Peyer's patch (tissue), 4 donors: ENCODE data around the gene PRPF6. TPM values are rescaled to one million over a fixed set of nuclear protein-coding genes. Genes with fewer than 3 reads are reported as not detected.

ENCODE experiments used
- DNase-seq, 3 donors: peaks; one replicate each; pipeline ENCODE4 v3.0.0-alpha.2; 2017 to 2019
- H3K27ac ChIP-seq, 4 donors: fragments of 200-600 bp; sonication (generic); one replicate each; pipeline ENCODE4 v1.5.1; 2016 to 2019
- H3K27me3 ChIP-seq, 2 donors: fragments of 200-600 bp; sonication (generic); one replicate each; pipeline ENCODE4 v1.5.1; 2019
- H3K36me3 ChIP-seq, 3 donors: fragments of 200-600 bp; sonication (generic); one replicate each; pipeline ENCODE4 v1.5.1; 2016 to 2019
- H3K4me1 ChIP-seq, 4 donors: fragments of 200-600 bp; sonication (generic); one replicate each; pipeline ENCODE4 v1.5.1; 2016 to 2019
- H3K4me3 ChIP-seq, 4 donors: fragments of 200-600 bp; sonication (generic); 1 replicate in 3 of 4; 2 replicates in 1 of 4; pipeline ENCODE4 v1.5.1; 2016 to 2019; ENCODE audit warnings: mild to moderate bottlenecking in 1 of 4
- H3K9me3 ChIP-seq, 4 donors: fragments of 200-600 bp; sonication (generic); one replicate each; pipeline ENCODE4 v1.5.1; 2016 to 2019; ENCODE audit warnings: mild to moderate bottlenecking in 1 of 4
- POLR2A ChIP-seq, 2 donors: fragments of 450-650 bp; IDR thresholded peaks; one replicate each; pipeline ENCODE4 v1.5.1; 2017; ENCODE audit warnings: antibody characterized with exemption in 2 of 2, mild to moderate bottlenecking in 2 of 2, moderate library complexity in 2 of 2
- total RNA-seq, 4 donors: library from RNA; depleted of rRNA; stranded (reverse); fragments of >200 nt; gene quantifications; one replicate each; pipeline ENCODE4 v1.1.0, GENCODE V29; 2016
- TF ChIP-seq, protein P1 (sequence below), 6 experiments: fragments of 450-650 bp in 4 of 6; fragments of 200-600 bp in 2 of 6; sonication (generic) in 1 of 6; IDR thresholded peaks; one replicate each; pipeline ENCODE4 v1.5.1; 2017 to 2019; ENCODE audit warnings: antibody characterized with exemption in 6 of 6, mild to moderate bottlenecking in 3 of 6, moderate library complexity in 1 of 6

The PRPF6 gene
- total RNA-seq, 4 donors from 2014 or later, result 49.6 to 95.7 (median 64.2) TPM

DNA sequence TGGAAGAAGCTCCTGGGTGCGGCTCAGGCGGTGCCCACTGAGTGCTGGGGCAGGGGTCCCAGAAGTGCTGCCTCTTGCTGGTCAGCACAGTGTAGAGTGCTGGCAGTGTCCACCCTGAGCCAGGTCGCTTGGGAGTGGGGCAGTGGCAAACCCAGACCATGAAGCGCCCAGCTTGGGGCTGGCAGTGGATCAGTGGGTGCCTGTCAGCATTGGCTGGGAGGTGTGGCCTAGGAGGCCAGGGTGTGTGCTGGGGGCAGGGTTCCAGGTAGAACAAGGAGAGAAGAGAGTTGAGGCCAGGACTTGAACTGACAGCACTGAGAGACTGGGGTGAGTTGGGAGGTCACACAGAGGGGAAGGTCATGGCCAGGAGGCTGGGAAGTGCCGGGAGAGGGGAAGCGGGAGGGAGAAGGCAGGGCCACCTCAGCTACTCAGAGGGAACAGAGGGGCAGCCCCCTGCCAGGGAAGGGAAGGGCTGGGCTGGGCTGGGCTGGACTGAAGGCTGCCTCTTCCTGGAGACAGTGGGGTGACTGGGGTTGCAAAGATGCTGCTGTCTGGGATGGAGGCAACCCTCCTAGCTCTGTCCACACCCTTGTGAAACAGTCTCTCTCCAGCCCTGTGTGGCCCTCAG is 86.2 kb downstream of the PRPF6 start:
- Histone ChIP-seq H3K4me3 (no peak overlapping the region), H3K27me3 (no peaks in the 10 kb centered on the region), H3K36me3 (no peaks in the 10 kb centered on the region), H3K4me1 (peaks cover 0 to 47% (median 37%) of the 10 kb centered on the region in 4 donors), H3K9me3 (no peaks in the 10 kb centered on the region), H3K27ac (peak overlapping the region in 1 of 4 donors; percentile 68)
- TF ChIP-seq, protein P1, sequence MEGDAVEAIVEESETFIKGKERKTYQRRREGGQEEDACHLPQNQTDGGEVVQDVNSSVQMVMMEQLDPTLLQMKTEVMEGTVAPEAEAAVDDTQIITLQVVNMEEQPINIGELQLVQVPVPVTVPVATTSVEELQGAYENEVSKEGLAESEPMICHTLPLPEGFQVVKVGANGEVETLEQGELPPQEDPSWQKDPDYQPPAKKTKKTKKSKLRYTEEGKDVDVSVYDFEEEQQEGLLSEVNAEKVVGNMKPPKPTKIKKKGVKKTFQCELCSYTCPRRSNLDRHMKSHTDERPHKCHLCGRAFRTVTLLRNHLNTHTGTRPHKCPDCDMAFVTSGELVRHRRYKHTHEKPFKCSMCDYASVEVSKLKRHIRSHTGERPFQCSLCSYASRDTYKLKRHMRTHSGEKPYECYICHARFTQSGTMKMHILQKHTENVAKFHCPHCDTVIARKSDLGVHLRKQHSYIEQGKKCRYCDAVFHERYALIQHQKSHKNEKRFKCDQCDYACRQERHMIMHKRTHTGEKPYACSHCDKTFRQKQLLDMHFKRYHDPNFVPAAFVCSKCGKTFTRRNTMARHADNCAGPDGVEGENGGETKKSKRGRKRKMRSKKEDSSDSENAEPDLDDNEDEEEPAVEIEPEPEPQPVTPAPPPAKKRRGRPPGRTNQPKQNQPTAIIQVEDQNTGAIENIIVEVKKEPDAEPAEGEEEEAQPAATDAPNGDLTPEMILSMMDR (IDR thresholded peaks at IDR 0.05), result no peak
- DNase-seq, result no peak

DNA sequence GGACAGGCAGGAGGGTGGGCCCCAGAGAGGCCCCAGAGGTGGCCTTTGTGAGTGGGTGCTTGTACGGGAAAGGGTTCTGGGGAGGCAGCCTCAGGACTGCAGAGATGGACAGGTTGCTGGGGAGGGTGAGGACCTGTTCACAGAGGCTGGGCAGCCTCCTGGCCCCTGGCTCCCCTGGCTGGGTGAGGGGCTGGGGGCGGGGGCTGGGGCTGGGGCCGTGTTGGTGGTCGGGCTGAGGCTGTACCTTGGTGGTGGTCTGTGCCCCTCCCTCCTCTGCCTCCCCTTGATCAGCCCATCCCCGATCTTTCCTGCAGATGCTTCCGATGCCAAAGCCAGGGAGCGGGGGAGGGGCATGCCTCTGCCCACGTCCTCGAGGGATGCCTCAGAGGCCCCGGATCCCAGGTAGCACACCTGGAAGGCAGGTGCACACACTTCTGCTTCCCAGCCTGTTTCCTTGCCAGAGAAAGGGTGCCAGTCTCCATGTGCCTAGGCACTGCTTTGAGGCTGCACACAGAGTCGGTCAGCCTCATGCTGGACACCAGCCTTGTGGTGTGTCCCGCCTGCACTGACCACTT is 86.9 kb downstream of the PRPF6 start:
- no peak for TF ChIP-seq POLR2A (IDR thresholded peaks at IDR 0.05)
- TF ChIP-seq, protein P1 (IDR thresholded peaks at IDR 0.05), result no peak
- Histone ChIP-seq H3K27ac (no peak overlapping the region), H3K27me3 (no peaks in the 10 kb centered on the region), H3K4me3 (no peak overlapping the region), H3K36me3 (peaks cover 0 to 3% (median 0%) of the 10 kb centered on the region in 3 donors), H3K9me3 (no peaks in the 10 kb centered on the region), H3K4me1 (peaks cover 0 to 50% (median 31%) of the 10 kb centered on the region in 4 donors)
- no peak for DNase-seq

DNA sequence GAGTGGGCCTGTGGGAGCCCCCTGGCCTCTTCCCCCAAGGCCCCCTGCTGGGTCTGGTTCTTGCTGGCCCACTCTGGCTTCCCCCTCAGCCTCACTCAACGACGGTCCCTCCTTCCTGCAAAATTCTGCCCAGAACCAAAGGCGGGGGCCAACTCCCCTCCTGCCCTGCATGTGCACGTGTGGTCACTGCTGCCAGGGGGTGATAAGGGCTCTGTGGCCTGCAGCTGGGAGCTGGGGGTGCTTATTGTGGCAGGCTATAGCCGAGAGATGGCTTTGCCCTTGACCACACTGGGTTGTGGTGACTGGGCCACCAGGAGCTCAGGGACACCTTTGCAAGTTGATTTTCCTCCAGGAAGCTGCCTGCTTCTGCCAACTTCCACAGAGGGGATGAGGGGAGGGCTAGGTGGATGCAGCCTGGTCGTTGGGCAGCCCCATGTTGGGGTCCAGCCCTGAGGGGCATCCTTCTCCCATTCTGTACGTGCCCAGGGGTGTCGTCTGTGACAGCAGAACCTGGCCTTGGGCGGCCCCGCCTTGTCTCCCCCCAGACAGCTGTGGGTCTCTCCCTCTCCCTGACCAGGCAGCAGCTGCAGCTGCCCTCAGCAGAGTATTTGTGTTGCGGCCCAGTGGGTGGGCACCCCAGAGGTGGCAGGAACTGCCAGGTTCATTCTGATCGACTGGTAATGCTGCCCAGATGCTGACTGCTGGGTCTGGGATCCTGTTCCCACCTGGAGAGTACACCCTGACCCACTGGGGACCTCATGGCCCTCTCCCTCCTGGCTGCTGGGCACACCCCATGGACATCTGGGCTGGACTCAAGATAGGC is 87.7 kb downstream of the PRPF6 start:
- peaks cover 0 to 10% (median 0%) of the 10 kb centered on the region in 3 donors for H3K36me3 ChIP-seq
- H3K27ac ChIP-seq, result no peak overlapping the region
- no peak overlapping the region for H3K4me3 ChIP-seq
- TF ChIP-seq POLR2A (IDR thresholded peaks at IDR 0.05), result no peak
- TF ChIP-seq, protein P1 (IDR thresholded peaks at IDR 0.05), result no peak
- H3K27me3 ChIP-seq, result no peaks in the 10 kb centered on the region
- no peaks in the 10 kb centered on the region for H3K9me3 ChIP-seq
- peaks cover 0 to 48% (median 29%) of the 10 kb centered on the region in 4 donors for H3K4me1 ChIP-seq
- no peak for DNase-seq

DNA sequence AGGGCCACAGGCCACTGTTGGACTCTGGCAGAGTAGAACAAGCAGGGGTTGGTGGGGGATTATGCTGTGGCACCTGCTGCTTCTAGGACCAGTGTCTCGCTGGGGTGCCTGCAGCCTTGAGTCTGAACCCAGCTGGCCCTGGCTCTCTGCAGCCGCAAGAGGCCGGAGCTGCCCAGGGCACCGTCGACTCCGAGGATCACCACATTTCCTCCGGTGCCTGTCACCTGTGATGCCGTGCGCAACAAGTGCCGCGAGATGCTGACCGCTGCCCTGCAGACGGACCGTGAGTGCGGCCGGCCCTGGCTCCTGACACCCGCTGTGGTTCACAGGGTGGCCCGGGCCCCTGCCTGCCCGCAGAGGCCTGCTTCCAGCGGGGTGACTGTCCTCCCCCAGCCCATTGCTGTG is 88.3 kb downstream of the PRPF6 start:
- no peak for DNase-seq
- Histone ChIP-seq H3K9me3 (no peaks in the 10 kb centered on the region), H3K4me3 (no peak overlapping the region), H3K4me1 (peaks cover 0 to 41% (median 23%) of the 10 kb centered on the region in 4 donors), H3K27me3 (no peaks in the 10 kb centered on the region), H3K27ac (no peak overlapping the region), H3K36me3 (peaks cover 0 to 16% (median 0%) of the 10 kb centered on the region in 3 donors)
- TF ChIP-seq POLR2A (IDR thresholded peaks at IDR 0.05), result no peak
- TF ChIP-seq, protein P1 (IDR thresholded peaks at IDR 0.05), result no peak

DNA sequence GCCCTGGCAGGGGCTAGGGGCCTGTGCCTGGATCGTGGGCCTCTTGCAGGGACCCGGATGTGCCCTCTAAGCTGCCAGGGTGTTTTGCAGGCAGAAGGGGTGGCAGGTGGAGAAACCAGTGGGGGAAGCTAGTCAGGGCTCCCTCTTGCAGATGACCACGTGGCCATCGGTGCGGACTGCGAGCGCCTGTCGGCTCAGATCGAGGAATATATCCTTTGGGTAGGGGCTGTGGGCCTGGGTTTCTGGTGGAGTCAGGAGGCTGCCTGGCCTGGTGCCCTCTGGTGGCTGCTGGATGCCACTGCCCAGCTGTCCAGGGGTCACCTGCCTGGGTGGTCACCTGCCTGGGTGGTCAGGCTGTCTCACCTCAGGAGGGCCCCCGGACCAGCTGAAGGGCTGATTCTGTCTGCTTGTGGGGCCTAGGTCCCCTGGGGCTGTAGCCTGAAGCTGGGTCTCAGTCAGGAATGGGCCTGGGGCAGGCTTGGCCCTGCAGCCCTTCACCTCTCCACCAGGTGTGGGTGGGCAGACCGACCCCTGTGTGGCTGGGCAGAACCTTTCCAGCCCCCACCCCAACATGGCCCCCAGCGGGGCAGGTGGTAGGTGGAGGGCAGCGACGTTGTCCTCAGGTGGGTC is 88.8 kb downstream of the PRPF6 start:
- DNase-seq, result peak in 1 of 3 donors; percentile 39
- TF ChIP-seq, protein P1 (IDR thresholded peaks at IDR 0.05), result peak; percentile 38 to 72 (median 50)
- no peak for TF ChIP-seq POLR2A (IDR thresholded peaks at IDR 0.05)

More for the DNA sequence above, 88.8 kb downstream of the PRPF6 start:
- Histone ChIP-seq H3K27me3 (no peaks in the 10 kb centered on the region), H3K4me3 (no peak overlapping the region), H3K36me3 (peaks cover 0 to 18% (median 0%) of the 10 kb centered on the region in 3 donors), H3K27ac (no peak overlapping the region), H3K4me1 (peaks cover 0 to 39% (median 19%) of the 10 kb centered on the region in 4 donors), H3K9me3 (no peaks in the 10 kb centered on the region)
